ENCODE measurements around the gene FGGY.

The FGGY gene

DNA sequence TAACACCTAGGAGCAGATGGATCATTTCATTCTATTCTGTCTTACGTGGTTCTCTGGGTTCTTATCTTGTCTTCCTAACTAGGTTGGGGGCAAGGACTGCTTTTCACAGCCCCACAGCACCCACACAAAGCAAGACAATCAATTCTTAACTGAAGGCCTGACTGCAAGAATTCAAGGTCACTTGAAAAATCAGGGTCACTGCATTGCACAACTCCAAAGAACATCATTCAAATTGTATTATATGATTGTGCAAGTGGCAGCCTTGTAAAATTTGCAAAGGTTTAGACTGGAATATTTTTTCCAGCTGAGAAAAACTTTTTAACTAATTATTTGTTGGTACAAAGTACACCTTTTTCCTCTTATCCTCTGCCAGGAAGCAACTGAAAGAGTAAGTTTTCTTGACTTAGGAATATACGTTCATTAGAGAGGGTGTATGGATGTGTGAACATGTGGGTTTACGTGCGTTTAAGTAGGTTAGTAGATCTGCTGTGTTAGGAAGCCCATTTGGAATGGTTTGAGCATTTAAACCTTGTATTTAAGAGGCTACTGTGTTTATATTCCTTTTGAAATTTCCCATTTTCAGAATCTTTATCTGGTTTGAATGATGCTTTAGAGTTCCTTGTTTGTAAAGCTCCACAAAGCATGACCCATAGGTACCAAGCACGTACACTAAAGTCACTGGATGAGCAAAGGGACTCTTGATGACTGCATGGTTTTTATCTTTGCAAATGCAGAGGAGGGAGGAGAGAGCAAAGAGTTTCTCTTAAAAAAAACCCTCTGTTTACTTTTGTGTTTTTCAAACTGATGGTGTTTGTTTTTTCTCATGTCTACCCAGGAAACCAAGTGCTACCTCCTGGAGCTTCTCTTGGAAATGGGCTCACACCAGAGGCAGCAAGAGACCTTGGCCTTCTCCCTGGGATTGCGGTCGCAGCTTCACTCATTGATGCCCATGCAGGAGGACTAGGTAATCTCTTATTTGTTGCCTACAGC, 214.9 kb downstream of the FGGY start:
- no peak overlapping the region for H3K4me3 ChIP-seq (replicated peaks; ENCODE audit: low read depth, low read length)
- peak; percentile 80 for DNase-seq (ENCODE audit: low read depth)
- TF ChIP-seq, protein P1, sequence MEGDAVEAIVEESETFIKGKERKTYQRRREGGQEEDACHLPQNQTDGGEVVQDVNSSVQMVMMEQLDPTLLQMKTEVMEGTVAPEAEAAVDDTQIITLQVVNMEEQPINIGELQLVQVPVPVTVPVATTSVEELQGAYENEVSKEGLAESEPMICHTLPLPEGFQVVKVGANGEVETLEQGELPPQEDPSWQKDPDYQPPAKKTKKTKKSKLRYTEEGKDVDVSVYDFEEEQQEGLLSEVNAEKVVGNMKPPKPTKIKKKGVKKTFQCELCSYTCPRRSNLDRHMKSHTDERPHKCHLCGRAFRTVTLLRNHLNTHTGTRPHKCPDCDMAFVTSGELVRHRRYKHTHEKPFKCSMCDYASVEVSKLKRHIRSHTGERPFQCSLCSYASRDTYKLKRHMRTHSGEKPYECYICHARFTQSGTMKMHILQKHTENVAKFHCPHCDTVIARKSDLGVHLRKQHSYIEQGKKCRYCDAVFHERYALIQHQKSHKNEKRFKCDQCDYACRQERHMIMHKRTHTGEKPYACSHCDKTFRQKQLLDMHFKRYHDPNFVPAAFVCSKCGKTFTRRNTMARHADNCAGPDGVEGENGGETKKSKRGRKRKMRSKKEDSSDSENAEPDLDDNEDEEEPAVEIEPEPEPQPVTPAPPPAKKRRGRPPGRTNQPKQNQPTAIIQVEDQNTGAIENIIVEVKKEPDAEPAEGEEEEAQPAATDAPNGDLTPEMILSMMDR (IDR thresholded peaks at IDR 0.05; ENCODE audit: low read length, missing control alignments): no peak

DNA sequence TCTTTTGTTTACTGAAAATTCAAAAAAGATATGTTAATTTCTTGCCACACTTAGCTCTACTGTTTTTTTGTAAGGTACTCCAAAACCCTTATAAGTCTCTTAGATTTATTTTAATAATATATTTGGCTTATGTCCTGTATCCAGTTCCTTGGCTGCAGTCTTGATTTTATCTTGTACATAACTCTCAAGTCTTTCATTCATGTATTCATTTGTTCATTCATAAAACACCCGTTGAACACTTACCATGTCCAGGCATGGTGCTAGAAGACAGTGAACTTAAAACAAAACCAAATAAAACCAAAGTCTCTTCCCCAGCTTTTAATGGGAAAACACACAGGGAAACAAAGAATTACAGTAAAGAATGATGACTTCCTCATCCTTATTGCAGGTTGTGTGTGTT, 215.8 kb downstream of the FGGY start:
- TF ChIP-seq, protein P1 (IDR thresholded peaks at IDR 0.05; ENCODE audit: low read length, missing control alignments): no peak
- H3K4me3 ChIP-seq (replicated peaks; ENCODE audit: low read depth, low read length): no peak overlapping the region
- DNase-seq (ENCODE audit: low read depth): no peak

DNA sequence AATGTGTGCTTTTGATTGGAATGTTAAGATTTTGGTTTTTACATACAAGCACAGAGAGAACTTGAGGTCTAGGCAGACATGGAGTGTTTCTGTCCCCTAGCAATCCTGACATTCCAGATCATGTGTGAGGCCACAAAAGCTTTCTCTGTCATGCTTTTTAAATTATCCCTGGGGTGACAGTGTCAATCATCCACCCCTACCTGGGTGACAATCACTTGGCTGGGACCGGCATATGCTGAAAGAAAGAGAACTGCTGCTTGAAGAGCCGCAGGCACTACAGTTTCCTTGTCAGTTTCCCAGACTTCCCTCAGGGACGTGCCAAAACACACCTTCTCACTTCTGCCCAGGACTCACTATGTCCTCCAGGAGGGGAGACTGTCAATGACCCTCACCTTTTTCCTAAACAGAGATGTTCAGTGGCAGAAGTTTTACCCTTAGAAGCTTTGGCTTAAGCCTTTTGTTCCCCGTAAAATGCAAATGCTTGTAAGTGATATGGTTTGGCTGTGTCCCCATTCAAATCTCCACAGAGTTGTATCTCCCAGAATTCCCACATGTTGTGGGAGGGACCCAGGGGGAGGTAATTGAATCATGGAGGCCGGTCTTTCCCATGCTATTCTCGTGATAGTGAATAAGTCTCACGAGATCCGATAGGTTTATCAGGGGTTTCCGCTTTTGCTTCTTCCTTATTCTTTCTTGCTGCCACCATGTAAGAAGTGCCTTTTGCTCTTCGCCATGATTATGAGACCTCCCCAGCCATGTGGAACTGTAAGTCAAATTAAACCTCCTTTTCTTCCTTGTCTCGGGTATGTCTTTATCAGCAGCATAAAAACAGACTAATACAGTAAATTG, 217.4 kb downstream of the FGGY start:
- H3K4me3 ChIP-seq (replicated peaks; ENCODE audit: low read depth, low read length): no peak overlapping the region
- TF ChIP-seq, protein P1 (IDR thresholded peaks at IDR 0.05; ENCODE audit: low read length, missing control alignments): no peak
- no peak for DNase-seq (ENCODE audit: low read depth)

DNA sequence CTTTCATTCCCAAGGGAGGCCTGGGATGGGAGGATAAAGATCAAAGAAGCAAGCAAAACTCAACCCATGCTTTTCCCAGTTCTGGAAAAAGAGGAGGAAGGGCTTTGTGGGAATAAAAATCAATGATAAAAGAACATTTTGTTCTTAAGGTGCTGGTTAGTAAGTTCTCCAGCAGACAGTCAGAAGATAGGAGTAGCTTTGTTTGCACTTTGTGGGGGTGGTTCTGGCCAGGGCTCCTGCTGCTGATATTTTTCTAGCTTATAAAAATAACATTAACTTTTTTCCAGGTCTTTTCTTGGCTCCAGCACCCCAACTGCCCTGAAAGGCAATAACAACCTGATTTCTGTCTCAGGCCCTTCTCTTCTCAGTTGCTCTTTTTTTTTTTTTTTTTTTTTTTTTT, 220.0 kb downstream of the FGGY start:
- DNase-seq (ENCODE audit: low read depth): peak; percentile 65
- H3K4me3 ChIP-seq (replicated peaks; ENCODE audit: low read depth, low read length): no peak overlapping the region
- TF ChIP-seq, protein P1 (IDR thresholded peaks at IDR 0.05; ENCODE audit: low read length, missing control alignments): no peak

DNA sequence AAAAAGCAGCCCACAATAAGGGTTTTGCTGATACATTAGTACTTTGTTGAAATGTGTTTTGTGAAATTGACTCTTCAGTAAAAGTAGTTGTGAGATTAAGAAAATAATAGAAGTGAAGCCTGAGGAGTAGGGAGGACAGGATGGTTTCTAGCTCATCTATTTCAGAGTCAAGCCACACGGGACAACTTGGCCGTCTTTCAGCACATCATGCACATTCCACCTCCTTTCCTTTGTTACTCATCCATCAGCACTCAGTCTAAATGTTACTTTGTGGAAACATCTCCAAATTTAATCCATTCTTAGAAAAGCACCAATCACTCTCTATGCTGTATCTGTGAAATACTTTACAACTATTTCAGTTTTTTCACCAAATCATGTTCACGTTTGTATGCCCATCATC, 223.3 kb downstream of the FGGY start:
- H3K4me3 ChIP-seq (replicated peaks; ENCODE audit: low read depth, low read length): no peak overlapping the region
- TF ChIP-seq, protein P1 (IDR thresholded peaks at IDR 0.05; ENCODE audit: low read length, missing control alignments): no peak
- peak; percentile 72 for DNase-seq (ENCODE audit: low read depth)

DNA sequence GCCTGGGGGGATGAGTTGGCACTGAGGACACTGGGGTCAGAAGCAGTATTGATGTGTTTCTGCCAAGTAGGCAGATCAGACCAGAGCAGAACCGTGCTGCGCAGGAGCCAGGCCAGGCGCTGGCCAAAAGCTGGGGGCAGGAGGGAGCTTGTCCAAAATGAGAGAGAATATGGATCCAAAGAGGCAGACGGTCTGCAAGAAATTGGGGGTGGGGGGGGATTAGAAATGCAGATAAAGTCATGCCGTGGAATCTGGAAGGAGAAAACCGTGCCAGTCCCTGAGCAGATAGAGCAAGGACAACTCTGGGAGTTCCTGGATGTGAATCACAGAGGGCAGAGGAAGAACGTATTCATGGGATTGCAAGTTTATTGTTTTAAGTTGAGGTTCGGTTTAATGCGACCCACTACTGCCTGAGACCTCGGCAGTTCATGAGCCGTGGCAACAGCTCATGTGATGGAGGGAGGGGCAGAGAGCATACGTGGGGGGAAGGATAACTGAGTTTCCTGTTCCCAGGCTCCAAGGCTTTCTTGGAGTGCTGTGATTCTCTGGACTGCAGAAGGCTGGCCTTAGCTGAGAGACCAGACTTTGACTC, 224.0 kb downstream of the FGGY start:
- DNase-seq (ENCODE audit: low read depth): peak; percentile 94
- no peak overlapping the region for H3K4me3 ChIP-seq (replicated peaks; ENCODE audit: low read depth, low read length)
- TF ChIP-seq, protein P1 (IDR thresholded peaks at IDR 0.05; ENCODE audit: low read length, missing control alignments): no peak
